DOHH2 (cell line): ENCODE measurements around the gene PTPRK.

Experiments
- H3F3A ChIP-seq: fragments of 200-600 bp; sonication (generic), shearing (Covaris generic); 2 replicates; pipeline ENCODE4 v1.6.0; 2016; ENCODE audit warnings: antibody characterized with exemption, mild to moderate bottlenecking; ENCODE audit not compliant: control insufficient read depth, insufficient read depth
- H3K27ac ChIP-seq: fragments of 200-600 bp; sonication (generic); 2 replicates; pipeline ENCODE4 v1.5.1; 2014; ENCODE audit warnings: low read depth, mild to moderate bottlenecking, low read length, moderate library complexity
- H3K27me3 ChIP-seq: fragments of 200-600 bp; sonication (generic); 2 replicates; pipeline ENCODE4 v1.6.1; 2014; ENCODE audit warnings: mild to moderate bottlenecking, low read length, mixed read lengths; ENCODE audit not compliant: control insufficient read depth
- H3K36me3 ChIP-seq: fragments of 200-600 bp; sonication (generic); 2 replicates; pipeline ENCODE4 v1.6.1; 2014; ENCODE audit warnings: mild to moderate bottlenecking, low read length, moderate library complexity, mixed read lengths; ENCODE audit not compliant: control insufficient read depth
- H3K4me1 ChIP-seq: fragments of 200-600 bp; sonication (generic); 2 replicates; pipeline ENCODE4 v1.6.1; 2014; ENCODE audit warnings: mild to moderate bottlenecking, low read length, mixed read lengths; ENCODE audit not compliant: control insufficient read depth
- H3K4me2 ChIP-seq: fragments of 200-600 bp; sonication (generic); 2 replicates; pipeline ENCODE4 v1.6.0; 2014; ENCODE audit warnings: mild to moderate bottlenecking, low read length, moderate library complexity
- H3K4me3 ChIP-seq: fragments of 200-600 bp; sonication (generic); 2 replicates; pipeline ENCODE4 v1.5.1; 2014; ENCODE audit warnings: mild to moderate bottlenecking, low read length, mixed read lengths
- H3K79me2 ChIP-seq: fragments of 200-600 bp; sonication (generic); 2 replicates; pipeline ENCODE4 v1.6.1; 2014; ENCODE audit warnings: mild to moderate bottlenecking, low read length, mixed read lengths; ENCODE audit not compliant: control insufficient read depth
- H3K9me2 ChIP-seq: fragments of 200-600 bp; sonication (generic); replicated peaks from 2 replicates; pipeline ENCODE4 v1.6.1; 2014; ENCODE audit warnings: mild to moderate bottlenecking, low read length, mixed read lengths; ENCODE audit not compliant: control insufficient read depth
- H3K9me3 ChIP-seq: fragments of 200-600 bp; sonication (generic); 2 replicates; pipeline ENCODE4 v1.6.1; 2014; ENCODE audit warnings: antibody characterized with exemption, low read length, mixed read lengths; ENCODE audit not compliant: control insufficient read depth, insufficient read depth
- H4K20me1 ChIP-seq: fragments of 200-600 bp; sonication (generic); 2 replicates; pipeline ENCODE4 v1.6.0; 2014; ENCODE audit warnings: low read depth, mild to moderate bottlenecking, antibody characterized with exemption, low read length, moderate library complexity; ENCODE audit not compliant: control insufficient read depth, insufficient read depth
- CTCF ChIP-seq: fragments of 200-600 bp; sonication (generic); IDR thresholded peaks from one replicate; pipeline ENCODE4 v1.5.1; 2014; ENCODE audit warnings: antibody characterized with exemption, mild to moderate bottlenecking, low read depth, low read length; ENCODE audit not compliant: poor library complexity, severe bottlenecking
- EZH2phosphoT487 ChIP-seq: fragments of 200-600 bp; sonication (generic); IDR thresholded peaks from 2 replicates; pipeline ENCODE4 v1.6.1; 2017; ENCODE audit warnings: borderline replicate concordance, mild to moderate bottlenecking, antibody characterized with exemption, low read length, moderate library complexity, mixed read lengths

Gene PTPRK

GRCh38 chr6:128520436-128521281, at the start of gene PTPRK:
Gene PTPRK, minus strand, starts transcription at chr6:128520599. Its CDS starts 241 bp downstream, at chr6:128520358.
- Histone ChIP-seq H3K27me3 (peaks cover 6% of the 10 kb centered on the region), H3F3A (no peaks in the 10 kb centered on the region), H3K9me3 (no peaks in the 10 kb centered on the region), H3K9me2 (no peaks in the 10 kb centered on the region), H3K27ac (no peak within 1 kb of the TSS), H3K36me3 (no peaks in the 10 kb centered on the region), H3K4me1 (no peaks in the 10 kb centered on the region), H3K4me2 (peak within 1 kb of the TSS; percentile 24; the same call in 1 of the 2 replicates), H3K4me3 (no peak within 1 kb of the TSS), H4K20me1 (no peaks in the 10 kb centered on the region), H3K79me2 (no peaks in the 10 kb centered on the region)
- no peak for TF ChIP-seq EZH2phosphoT487
- no peak for TF ChIP-seq CTCF

GRCh38 chr6:128567029-128567428, 46.6 kb upstream of the PTPRK start:
- Histone ChIP-seq H3K9me3 (no peaks in the 10 kb centered on the region), H4K20me1 (no peaks in the 10 kb centered on the region), H3K4me1 (no peaks in the 10 kb centered on the region), H3K79me2 (no peaks in the 10 kb centered on the region), H3K4me2 (no peak overlapping the region), H3K27ac (no peak overlapping the region), H3K9me2 (no peaks in the 10 kb centered on the region), H3K4me3 (no peak overlapping the region), H3F3A (no peaks in the 10 kb centered on the region), H3K27me3 (no peaks in the 10 kb centered on the region), H3K36me3 (no peaks in the 10 kb centered on the region)
- no peak for TF ChIP-seq EZH2phosphoT487
- no peak for TF ChIP-seq CTCF

GRCh38 chr6:128560966-128561365, 40.6 kb upstream of the PTPRK start:
- Histone ChIP-seq H3K9me2 (no peaks in the 10 kb centered on the region; the same call in 1 of the 2 replicates), H3K27ac (no peak overlapping the region), H3K36me3 (no peaks in the 10 kb centered on the region), H3K4me1 (no peaks in the 10 kb centered on the region), H3K27me3 (no peaks in the 10 kb centered on the region), H4K20me1 (no peaks in the 10 kb centered on the region), H3K4me2 (no peak overlapping the region), H3K4me3 (no peak overlapping the region), H3F3A (no peaks in the 10 kb centered on the region), H3K79me2 (no peaks in the 10 kb centered on the region), H3K9me3 (no peaks in the 10 kb centered on the region)
- no peak for TF ChIP-seq EZH2phosphoT487
- no peak for TF ChIP-seq CTCF
